ENCODE measurements around the gene CABP5.
"Not testable (repeated sequence)": the region's sequence is repeated elsewhere in the genome, so short reads cannot be mapped to it uniquely, and the experiment has no call there.

Gene CABP5

GRCh38 chr19:48085076-48085475 lies 41.2 kb upstream of the CABP5 start:
- Histone ChIP-seq H3K36me3 (ENCODE audit: control insufficient read depth, insufficient read depth, low read length) (no peaks in the 10 kb centered on the region), H3K4me1 (no peaks in the 10 kb centered on the region), H3K79me2 (no peaks in the 10 kb centered on the region), H3K4me2 (ENCODE audit: low read length) (no peak overlapping the region), H2AFZ (no peak overlapping the region), H3K27ac (no peak overlapping the region), H3K9ac (no peak overlapping the region), H3K27me3 (ENCODE audit: control insufficient read depth, insufficient read depth, low read length) (no peaks in the 10 kb centered on the region), H3K4me3 (ENCODE audit: low read depth, low read length) (no peak overlapping the region), H3K9me3 (ENCODE audit: control insufficient read depth, low read length) (no peaks in the 10 kb centered on the region)
- no peak for TF ChIP-seq CTCF (IDR thresholded peaks at IDR 0.05)

GRCh38 chr19:48081106-48081505 lies 37.2 kb upstream of the CABP5 start:
- Histone ChIP-seq H3K4me3 (ENCODE audit: low read depth, low read length) (no peak overlapping the region), H3K9me3 (ENCODE audit: control insufficient read depth, low read length) (no peaks in the 10 kb centered on the region), H3K27ac (no peak overlapping the region), H2AFZ (no peak overlapping the region), H3K27me3 (ENCODE audit: control insufficient read depth, insufficient read depth, low read length) (no peaks in the 10 kb centered on the region), H3K4me2 (ENCODE audit: low read length) (no peak overlapping the region), H3K9ac (no peak overlapping the region), H3K36me3 (ENCODE audit: control insufficient read depth, insufficient read depth, low read length) (no peaks in the 10 kb centered on the region), H3K4me1 (no peaks in the 10 kb centered on the region), H3K79me2 (no peaks in the 10 kb centered on the region)
- no peak for TF ChIP-seq CTCF (IDR thresholded peaks at IDR 0.05)

GRCh38 chr19:48070177-48070769 lies 26.4 kb upstream of the CABP5 start:
- not testable (repeated sequence) for H3K9ac ChIP-seq; H3K4me3 ChIP-seq (ENCODE audit: low read depth, low read length); H3K9me3 ChIP-seq (ENCODE audit: control insufficient read depth, low read length); H3K36me3 ChIP-seq (ENCODE audit: control insufficient read depth, insufficient read depth, low read length); H3K27me3 ChIP-seq (ENCODE audit: control insufficient read depth, insufficient read depth, low read length); H3K4me1 ChIP-seq; H3K4me2 ChIP-seq (ENCODE audit: low read length); H2AFZ ChIP-seq; H3K27ac ChIP-seq; H3K79me2 ChIP-seq

- H3K4me3 ChIP-seq (ENCODE audit: low read depth, low read length): no peak overlapping the region
- H3K27me3 ChIP-seq (ENCODE audit: control insufficient read depth, insufficient read depth, low read length): no peaks in the 10 kb centered on the region
- H3K4me2 ChIP-seq (ENCODE audit: low read length): no peak overlapping the region
- no peak overlapping the region for H3K27ac ChIP-seq
- H3K9ac ChIP-seq: no peak overlapping the region
- no peaks in the 10 kb centered on the region for H3K4me1 ChIP-seq
- no peak overlapping the region for H2AFZ ChIP-seq
- TF ChIP-seq CTCF (IDR thresholded peaks at IDR 0.05): no peak
- H3K36me3 ChIP-seq (ENCODE audit: control insufficient read depth, insufficient read depth, low read length): no peaks in the 10 kb centered on the region
- no peaks in the 10 kb centered on the region for H3K79me2 ChIP-seq
- no peaks in the 10 kb centered on the region for H3K9me3 ChIP-seq (ENCODE audit: control insufficient read depth, low read length)
Measured at GRCh38 chr19:48069435-48069834, 25.6 kb upstream of the CABP5 start.

GRCh38 chr19:48064509-48064908 lies 20.6 kb upstream of the CABP5 start:
- no peak overlapping the region for H3K4me3 ChIP-seq (ENCODE audit: low read depth, low read length)
- no peaks in the 10 kb centered on the region for H3K4me1 ChIP-seq
- no peak overlapping the region for H3K27ac ChIP-seq
- no peak overlapping the region for H2AFZ ChIP-seq
- H3K27me3 ChIP-seq (ENCODE audit: control insufficient read depth, insufficient read depth, low read length): no peaks in the 10 kb centered on the region
- no peak overlapping the region for H3K9ac ChIP-seq
- no peaks in the 10 kb centered on the region for H3K9me3 ChIP-seq (ENCODE audit: control insufficient read depth, low read length)
- no peak for TF ChIP-seq CTCF (IDR thresholded peaks at IDR 0.05)
- H3K4me2 ChIP-seq (ENCODE audit: low read length): no peak overlapping the region
- no peaks in the 10 kb centered on the region for H3K36me3 ChIP-seq (ENCODE audit: control insufficient read depth, insufficient read depth, low read length)
- no peaks in the 10 kb centered on the region for H3K79me2 ChIP-seq

Measured in parathyroid adenoma (tissue), 2 donors.